ENCODE data around the gene NEO1.

DNA sequence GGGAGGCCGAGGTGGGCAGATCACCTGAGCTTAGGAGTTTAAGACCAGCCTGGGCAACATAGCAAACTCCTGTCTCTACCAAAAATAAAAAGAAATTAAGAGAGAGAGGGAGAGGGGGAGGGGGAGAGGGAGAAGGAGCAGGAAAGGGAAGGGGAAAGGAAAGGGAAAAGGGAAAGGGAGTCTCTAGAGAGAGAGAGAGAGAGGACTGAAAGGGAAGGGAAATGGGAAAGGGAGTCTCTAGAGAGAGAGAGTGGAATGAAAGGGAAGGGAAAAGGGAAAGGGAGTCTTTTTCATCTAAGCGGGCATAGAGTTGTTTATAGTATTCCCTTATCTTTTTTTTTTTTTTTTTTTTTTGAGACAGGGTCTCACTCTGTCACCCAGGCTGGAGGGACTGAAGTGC is 148.1 kb downstream of the NEO1 start:
- TF ChIP-seq SIN3A (IDR thresholded peaks at IDR 0.05; ENCODE audit: borderline replicate concordance, insufficient read depth, low read length) (no peak), POLR2AphosphoS5 (IDR thresholded peaks at IDR 0.05; ENCODE audit: low read depth, low read length) (no peak), TAF1 (IDR thresholded peaks at IDR 0.05; ENCODE audit: borderline replicate concordance, insufficient read depth, low read length) (no peak)
- TF ChIP-seq, protein P1, sequence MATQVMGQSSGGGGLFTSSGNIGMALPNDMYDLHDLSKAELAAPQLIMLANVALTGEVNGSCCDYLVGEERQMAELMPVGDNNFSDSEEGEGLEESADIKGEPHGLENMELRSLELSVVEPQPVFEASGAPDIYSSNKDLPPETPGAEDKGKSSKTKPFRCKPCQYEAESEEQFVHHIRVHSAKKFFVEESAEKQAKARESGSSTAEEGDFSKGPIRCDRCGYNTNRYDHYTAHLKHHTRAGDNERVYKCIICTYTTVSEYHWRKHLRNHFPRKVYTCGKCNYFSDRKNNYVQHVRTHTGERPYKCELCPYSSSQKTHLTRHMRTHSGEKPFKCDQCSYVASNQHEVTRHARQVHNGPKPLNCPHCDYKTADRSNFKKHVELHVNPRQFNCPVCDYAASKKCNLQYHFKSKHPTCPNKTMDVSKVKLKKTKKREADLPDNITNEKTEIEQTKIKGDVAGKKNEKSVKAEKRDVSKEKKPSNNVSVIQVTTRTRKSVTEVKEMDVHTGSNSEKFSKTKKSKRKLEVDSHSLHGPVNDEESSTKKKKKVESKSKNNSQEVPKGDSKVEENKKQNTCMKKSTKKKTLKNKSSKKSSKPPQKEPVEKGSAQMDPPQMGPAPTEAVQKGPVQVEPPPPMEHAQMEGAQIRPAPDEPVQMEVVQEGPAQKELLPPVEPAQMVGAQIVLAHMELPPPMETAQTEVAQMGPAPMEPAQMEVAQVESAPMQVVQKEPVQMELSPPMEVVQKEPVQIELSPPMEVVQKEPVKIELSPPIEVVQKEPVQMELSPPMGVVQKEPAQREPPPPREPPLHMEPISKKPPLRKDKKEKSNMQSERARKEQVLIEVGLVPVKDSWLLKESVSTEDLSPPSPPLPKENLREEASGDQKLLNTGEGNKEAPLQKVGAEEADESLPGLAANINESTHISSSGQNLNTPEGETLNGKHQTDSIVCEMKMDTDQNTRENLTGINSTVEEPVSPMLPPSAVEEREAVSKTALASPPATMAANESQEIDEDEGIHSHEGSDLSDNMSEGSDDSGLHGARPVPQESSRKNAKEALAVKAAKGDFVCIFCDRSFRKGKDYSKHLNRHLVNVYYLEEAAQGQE (IDR thresholded peaks at IDR 0.05; ENCODE audit: insufficient read depth in 1 of 2, low read depth in 2 of 2, low read length in 2 of 2), result no peak

Measured in PFSK-1 (cell line).